SK-N-SH (cell line): ENCODE data around the gene KRTAP10-7. TPM values are rescaled to one million over a fixed set of nuclear protein-coding genes. Genes with fewer than 3 reads are reported as not detected.

Experiments
- CTCF ChIA-PET: fragments of 300-600, 350-600 bp; formaldehyde crosslinking; extraction: SDS; loops from one replicate; lab custom pipeline; 2021; lab: Yijun Ruan, JAX
- POLR2A ChIA-PET: fragments of 350-600 bp; sonication (Branson Sonifier 250); formaldehyde crosslinking; extraction: SDS; loops from one replicate; lab custom pipeline; 2020; ENCODE audit warnings: antibody characterized with exemption, inconsistent platforms; lab: Yijun Ruan, JAX
- DNase-seq: peaks from one replicate; pipeline ENCODE4 v3.0.0; 2012
- H2AFZ ChIP-seq: fragments of 200-600 bp; sonication (generic); 2 replicates; pipeline ENCODE4 v1.8.1; 2016; ENCODE audit warnings: antibody characterized with exemption, mild to moderate bottlenecking, low read depth
- H3F3A ChIP-seq: fragments of 200-600 bp; sonication (generic); replicated peaks from 2 replicates; pipeline ENCODE3; 2016; ENCODE audit warnings: antibody characterized with exemption, mild to moderate bottlenecking; ENCODE audit not compliant: insufficient read depth
- H3K27ac ChIP-seq, 2 experiments: fragments of 200-500 bp in 1 of 2; fragments of 200-600 bp in 1 of 2; sonication (Bioruptor generic) in 1 of 2; sonication (generic), shearing (Covaris generic) in 1 of 2; 2 replicates each; pipeline versions ENCODE4 v1.5.1 to v1.6.1; 2014 to 2016; ENCODE audit warnings: low read depth in 2 of 2, inconsistent platforms in 1 of 2, low read length in 1 of 2, mild to moderate bottlenecking in 1 of 2, mixed read lengths in 1 of 2
- H3K27me3 ChIP-seq: fragments of 200-600 bp; sonication (generic), shearing (Covaris generic); 2 replicates; pipeline ENCODE4 v1.6.1; 2016; ENCODE audit warnings: mixed run types; ENCODE audit not compliant: insufficient read depth
- H3K36me3 ChIP-seq, 2 experiments: fragments of 200-500 bp in 1 of 2; fragments of 200-600 bp in 1 of 2; sonication (Bioruptor generic) in 1 of 2; sonication (generic) in 1 of 2; replicated peaks in 1 of 2; 2 replicates each; pipeline versions ENCODE3 to v1.5.1; 2014 to 2016; ENCODE audit warnings: low read length in 1 of 2, mild to moderate bottlenecking in 1 of 2; ENCODE audit not compliant: insufficient read depth in 2 of 2, control insufficient read depth in 1 of 2
- H3K4me1 ChIP-seq, 2 experiments: fragments of 200-500 bp in 1 of 2; fragments of 200-600 bp in 1 of 2; sonication (Bioruptor generic) in 1 of 2; sonication (generic), shearing (Covaris generic) in 1 of 2; 2 replicates each; pipeline versions ENCODE4 v1.5.1 to v1.6.1; 2014 to 2016; ENCODE audit warnings: low read depth in 1 of 2, low read length in 1 of 2, mixed run types in 1 of 2; ENCODE audit not compliant: insufficient read depth in 2 of 2, control insufficient read depth in 1 of 2
- H3K4me2 ChIP-seq: fragments of 200-600 bp; sonication (generic), shearing (Covaris generic); 2 replicates; pipeline ENCODE4 v1.6.1; 2017; ENCODE audit warnings: mixed run types
- H3K4me3 ChIP-seq, 2 experiments: fragments of 200-500 bp in 1 of 2; fragments of 200-600 bp in 1 of 2; sonication (Bioruptor generic) in 1 of 2; sonication (generic), shearing (Covaris generic) in 1 of 2; 2 replicates each; pipeline versions ENCODE4 v1.5.1 to v1.8.1; 2014 to 2016; ENCODE audit warnings: low read depth in 2 of 2, inconsistent platforms in 1 of 2, low read length in 1 of 2, mild to moderate bottlenecking in 1 of 2, mixed read lengths in 1 of 2, moderate library complexity in 1 of 2
- H3K79me2 ChIP-seq: fragments of 200-600 bp; sonication (generic); 2 replicates; pipeline ENCODE4 v1.8.1; 2017; ENCODE audit warnings: mild to moderate bottlenecking; ENCODE audit not compliant: insufficient read depth
- H3K9ac ChIP-seq: fragments of 200-600 bp; sonication (generic); 2 replicates; pipeline ENCODE4 v1.6.1; 2017; ENCODE audit warnings: mixed run types
- H3K9me2 ChIP-seq: fragments of 200-600 bp; sonication (generic); 2 replicates; pipeline ENCODE4 v1.6.1; 2017; ENCODE audit warnings: mixed run types
- H3K9me3 ChIP-seq: fragments of 200-600 bp; sonication (generic); 2 replicates; pipeline ENCODE4 v1.6.1; 2017; ENCODE audit warnings: mixed run types, mild to moderate bottlenecking, moderate library complexity
- H4K20me1 ChIP-seq: fragments of 200-600 bp; sonication (generic); 2 replicates; pipeline ENCODE4 v1.6.1; 2017; ENCODE audit warnings: mild to moderate bottlenecking, mixed run types; ENCODE audit not compliant: insufficient read depth
- EP300 ChIP-seq, 2 experiments: IDR thresholded peaks; 2 replicates each; pipeline versions ENCODE4 v1.4.0 to v1.6.1; 2012; ENCODE audit warnings: borderline replicate concordance in 1 of 2, low read depth in 1 of 2, low read length in 1 of 2
- EZH2phosphoT487 ChIP-seq: fragments of 200-600 bp; sonication (generic); IDR thresholded peaks from 2 replicates; pipeline ENCODE4 v1.6.1; 2017; ENCODE audit warnings: low read depth, mixed run types, mild to moderate bottlenecking, antibody characterized with exemption, moderate library complexity, borderline replicate concordance
- FOSL2 ChIP-seq: IDR thresholded peaks from 2 replicates; pipeline ENCODE4 v1.4.0; 2012; ENCODE audit warnings: low read depth, mild to moderate bottlenecking, moderate library complexity, borderline replicate concordance
- FOXJ3 ChIP-seq: sonication (generic); formaldehyde crosslinking; IDR thresholded peaks from 2 replicates; pipeline ENCODE4 v1.5.1; 2020; ENCODE audit warnings: mild to moderate bottlenecking, missing genetic modification reagents
- FOXM1 ChIP-seq: IDR thresholded peaks from 2 replicates; pipeline ENCODE4 v1.4.0; 2012; ENCODE audit warnings: low read depth, mild to moderate bottlenecking
- GATA2 ChIP-seq: sonication (generic); formaldehyde crosslinking; IDR thresholded peaks from 2 replicates; pipeline ENCODE4 v1.5.0; 2020; ENCODE audit warnings: mild to moderate bottlenecking, missing genetic modification reagents
- IRF3 ChIP-seq: fragments of 150-350 bp; IDR thresholded peaks from 2 replicates; pipeline ENCODE4 v1.6.1; 2016; ENCODE audit warnings: mild to moderate bottlenecking, low read depth, low read length
- JUND ChIP-seq: IDR thresholded peaks from 2 replicates; pipeline ENCODE4 v1.4.0; 2012
- RAD21 ChIP-seq: IDR thresholded peaks from 2 replicates; pipeline ENCODE4 v1.6.1; 2012; ENCODE audit warnings: mild to moderate bottlenecking, low read length
- REST ChIP-seq: IDR thresholded peaks from 2 replicates; pipeline ENCODE4 v1.6.1; 2012; ENCODE audit warnings: mild to moderate bottlenecking, low read depth, low read length, moderate library complexity
- TCF12 ChIP-seq: IDR thresholded peaks from 2 replicates; pipeline ENCODE4 v1.4.0; 2012
- TEAD4 ChIP-seq: IDR thresholded peaks from 2 replicates; pipeline ENCODE4 v1.4.0; 2012; ENCODE audit warnings: mild to moderate bottlenecking, borderline replicate concordance; ENCODE audit not compliant: insufficient read depth
- ZBTB33 ChIP-seq: IDR thresholded peaks from 2 replicates; pipeline ENCODE4 v1.4.0; 2012; ENCODE audit warnings: low read depth, borderline replicate concordance
- WGBS: methylation state at CpG from one replicate; pipeline ENCODE4 v1.1.6; 2017; ENCODE audit warnings: low lambda C conversion rate; 5-methylcytosine and 5-hydroxymethylcytosine counted together
- polyA plus RNA-seq, 3 experiments: library from polyadenylated mRNA; depleted of rRNA; stranded (reverse); fragments of >200 nt; gene quantifications; 2 replicates each; pipeline ENCODE4 v1.2.3, GENCODE V29; 2012

KRTAP10-7 gene
- polyA plus RNA-seq, 1 of the 3 experiments (the other 2 are of a cell fraction), result not detected

- TF ChIP-seq IRF3, result no peak
- no peak for TF ChIP-seq GATA2
- TF ChIP-seq REST, result no peak
- no peak for TF ChIP-seq RAD21
- TF ChIP-seq TEAD4, result no peak
- no peak for TF ChIP-seq EP300 (IDR thresholded peaks at IDR 0.05; ENCODE audit: borderline replicate concordance in 1 of 2, low read depth in 1 of 2, low read length in 1 of 2)
- no peak for TF ChIP-seq FOXJ3 (CRISPR knock-in tag)
- no peak for TF ChIP-seq FOSL2
- no peak for TF ChIP-seq EZH2phosphoT487
- TF ChIP-seq JUND, result no peak
- TF ChIP-seq ZBTB33, result no peak
- no peak for TF ChIP-seq FOXM1
- no peak for TF ChIP-seq TCF12
- ChIA-PET POLR2A (no interaction called here), CTCF (no interaction called here)
- Histone ChIP-seq H3K4me2 (no peak overlapping the region), H3K9ac (no peak overlapping the region), H3K36me3 (no peaks in the 10 kb centered on the region), H3K9me2 (no peaks in the 10 kb centered on the region), H4K20me1 (no peaks in the 10 kb centered on the region), H2AFZ (no peak overlapping the region), H3K4me1 (no peaks in the 10 kb centered on the region; a peak in 1 of 4 replicates), H3F3A (no peaks in the 10 kb centered on the region), H3K27ac (no peak overlapping the region), H3K4me3 (no peak overlapping the region), H3K79me2 (no peaks in the 10 kb centered on the region), H3K27me3 (peaks cover 8% of the 10 kb centered on the region; the same call in 1 of the 2 replicates), H3K9me3 (0 out of 2 replicates have a peak, but pooled peaks cover 6% of the 10 kb centered on the region)
- DNase-seq, result no peak
- WGBS, result 24% methylated on average over 1 of the region's 1 CpG
These were observed 31.7 kb downstream of the KRTAP10-7 start for GRCh38 chr21:44632067-44632466.
